ENCODE measurements around the gene GAMT.

GAMT gene

GRCh38 chr19:1370579-1371361 lies 30.6 kb downstream of the GAMT start:
- TF ChIP-seq CTCF (IDR thresholded peaks at IDR 0.05), result no peak
- Histone ChIP-seq H3K36me3 (peaks cover 32% of the 10 kb centered on the region), H3K27ac (no peak overlapping the region), H3K27me3 (peaks cover 10% of the 10 kb centered on the region), H3K4me1 (ENCODE audit: control insufficient read depth in 1 of 2, insufficient read depth in 1 of 2, low read depth in 1 of 2, low read length in 1 of 2) (peaks cover 11 to 12% of the 10 kb centered on the region in 2 experiments), H3K9me3 (no peaks in the 10 kb centered on the region), H3K4me3 (ENCODE audit: low read depth in 1 of 2, low read length in 1 of 2) (no peak overlapping the region)

DNA sequence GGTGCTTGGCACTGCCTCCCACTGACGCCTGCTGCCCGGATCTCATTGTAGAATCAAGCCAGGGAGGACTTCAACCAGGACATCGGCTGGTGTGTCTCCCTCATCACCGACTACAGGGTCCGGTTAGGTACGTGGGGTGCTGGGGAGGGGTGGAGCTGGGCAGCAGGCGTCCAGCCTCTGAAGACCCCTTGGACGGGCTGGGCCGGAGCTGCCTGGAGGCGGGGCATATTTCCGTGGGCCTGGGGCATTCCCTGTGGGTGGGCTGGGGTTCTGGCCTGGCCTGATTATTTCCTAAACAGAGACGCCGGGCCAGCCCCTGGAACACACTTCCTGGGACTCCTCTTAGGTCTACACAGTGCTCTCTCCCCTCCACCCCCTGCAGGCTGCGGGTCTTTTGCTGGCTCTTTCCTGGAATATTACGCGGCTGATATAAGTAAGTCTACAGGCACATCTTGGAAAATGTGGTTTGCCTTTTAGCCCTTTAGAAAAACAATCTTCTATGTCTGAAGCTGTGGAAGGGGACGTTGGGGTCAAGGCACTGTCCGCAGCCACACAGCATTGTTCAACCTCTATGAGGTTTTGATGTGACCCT lies 32.0 kb downstream of the GAMT start:
- Histone ChIP-seq H3K27ac (no peak overlapping the region), H3K4me3 (ENCODE audit: low read depth in 1 of 2, low read length in 1 of 2) (no peak overlapping the region), H3K4me1 (ENCODE audit: control insufficient read depth in 1 of 2, insufficient read depth in 1 of 2, low read depth in 1 of 2, low read length in 1 of 2) (peaks cover 12% of the 10 kb centered on the region in 2 experiments), H3K9me3 (no peaks in the 10 kb centered on the region), H3K27me3 (peaks cover 10% of the 10 kb centered on the region), H3K36me3 (peaks cover 32% of the 10 kb centered on the region)
- TF ChIP-seq CTCF (IDR thresholded peaks at IDR 0.05), result no peak

GRCh38 chr19:1366899-1367870 lies 34.2 kb downstream of the GAMT start:
- Histone ChIP-seq H3K27ac (no peak overlapping the region), H3K9me3 (no peaks in the 10 kb centered on the region), H3K4me1 (ENCODE audit: control insufficient read depth in 1 of 2, insufficient read depth in 1 of 2, low read depth in 1 of 2, low read length in 1 of 2) (peaks cover 27% of the 10 kb centered on the region in 2 experiments), H3K27me3 (peaks cover 10% of the 10 kb centered on the region), H3K4me3 (ENCODE audit: low read depth in 1 of 2, low read length in 1 of 2) (no peak overlapping the region), H3K36me3 (peaks cover 16% of the 10 kb centered on the region)
- no peak for TF ChIP-seq CTCF (IDR thresholded peaks at IDR 0.05)

- Histone ChIP-seq H3K4me1 (ENCODE audit: control insufficient read depth in 1 of 2, insufficient read depth in 1 of 2, low read depth in 1 of 2, low read length in 1 of 2) (peaks cover 27% of the 10 kb centered on the region in 2 experiments), H3K36me3 (peaks cover 15% of the 10 kb centered on the region), H3K9me3 (no peaks in the 10 kb centered on the region), H3K4me3 (ENCODE audit: low read depth in 1 of 2, low read length in 1 of 2) (no peak overlapping the region), H3K27me3 (peaks cover 10% of the 10 kb centered on the region), H3K27ac (no peak overlapping the region)
- no peak for TF ChIP-seq CTCF (IDR thresholded peaks at IDR 0.05)
These were observed 35.0 kb downstream of the GAMT start for GRCh38 chr19:1366296-1366695.

Data from neutrophil (primary cell).